Measurements from ENCODE around the gene MIGA2.
"Not testable (repeated sequence)": the region's sequence is repeated elsewhere in the genome, so short reads cannot be mapped to it uniquely, and the experiment has no call there.

The MIGA2 gene

DNA sequence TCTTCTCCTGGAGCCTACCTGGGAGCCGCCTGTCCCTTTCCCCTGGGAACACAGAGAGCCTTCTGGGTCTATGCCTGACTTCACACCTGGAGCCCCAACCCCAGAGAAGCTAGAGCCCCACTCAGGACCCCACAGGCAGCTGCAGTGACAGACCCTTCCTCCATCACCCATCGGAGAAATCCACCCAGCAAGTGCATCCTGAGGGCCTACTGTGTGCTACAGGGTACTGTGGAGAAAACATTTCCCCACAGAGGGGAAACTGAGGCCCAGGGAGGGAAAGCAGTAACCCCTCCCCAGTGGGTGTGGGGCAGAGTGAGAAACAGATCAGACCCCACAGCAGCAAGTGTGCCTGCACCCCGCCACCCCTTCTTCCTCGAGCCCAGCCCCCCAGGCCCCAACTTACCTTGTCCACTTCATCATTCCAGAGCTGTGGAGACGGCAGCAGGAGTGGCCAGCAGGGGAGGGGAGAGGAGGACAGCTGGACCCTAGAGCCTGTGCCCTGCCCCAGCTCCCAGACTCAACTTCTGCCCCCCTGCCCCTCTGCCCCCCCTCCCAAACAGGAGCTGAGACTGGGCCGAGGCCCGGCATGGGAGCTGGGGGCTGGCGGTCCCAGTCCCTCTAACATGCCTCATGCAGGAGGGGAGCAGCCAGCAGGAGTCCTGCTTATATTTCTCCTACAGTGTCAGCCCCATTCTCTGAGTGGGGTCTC, 26.0 kb upstream of the MIGA2 start:
- no peak for DNase-seq (ENCODE audit: low read depth in 2 of 2)

DNA sequence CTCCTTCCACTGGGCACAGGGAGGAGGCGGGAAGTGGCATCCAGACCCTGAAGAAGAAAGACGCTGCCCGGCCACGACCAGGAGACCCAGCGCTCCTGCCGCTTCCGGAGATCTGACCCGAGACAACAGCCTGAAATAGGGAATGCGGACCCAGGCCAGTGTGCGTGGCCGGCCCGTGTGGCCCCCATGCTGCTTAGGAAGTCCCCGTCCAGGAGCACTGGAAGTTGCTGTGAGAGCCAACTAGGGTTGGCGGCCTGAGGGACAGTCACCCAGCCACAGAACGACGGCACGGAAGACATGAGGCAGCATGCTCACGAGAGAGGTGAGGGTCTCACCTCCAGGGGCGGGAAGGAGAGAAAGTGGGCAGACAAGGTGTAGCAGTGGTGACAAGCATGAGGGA, 25.3 kb upstream of the MIGA2 start:
- no peak for DNase-seq (ENCODE audit: low read depth in 2 of 2)

DNA sequence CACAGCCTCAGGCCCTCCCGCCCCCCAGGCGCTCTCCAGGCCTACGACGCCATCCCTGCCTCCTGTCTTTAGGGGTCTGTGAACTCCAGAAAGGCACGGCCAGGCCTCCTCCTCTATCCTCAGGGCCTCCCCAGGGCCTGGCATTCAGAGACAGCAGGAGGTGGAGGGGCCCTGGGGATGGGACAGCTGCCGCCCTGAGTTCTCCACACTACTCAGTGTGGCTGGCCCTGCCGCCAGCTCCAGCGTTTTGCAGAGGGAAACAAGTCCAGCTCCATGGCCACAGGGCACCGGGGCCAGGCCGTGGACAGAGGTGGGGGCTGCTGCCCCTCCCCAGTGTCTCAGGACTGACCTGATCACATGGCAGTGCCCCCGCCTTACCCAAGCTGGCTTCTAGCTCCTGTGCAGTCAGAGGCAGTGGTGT, 24.7 kb upstream of the MIGA2 start:
- DNase-seq (ENCODE audit: low read depth in 2 of 2), result no peak

DNA sequence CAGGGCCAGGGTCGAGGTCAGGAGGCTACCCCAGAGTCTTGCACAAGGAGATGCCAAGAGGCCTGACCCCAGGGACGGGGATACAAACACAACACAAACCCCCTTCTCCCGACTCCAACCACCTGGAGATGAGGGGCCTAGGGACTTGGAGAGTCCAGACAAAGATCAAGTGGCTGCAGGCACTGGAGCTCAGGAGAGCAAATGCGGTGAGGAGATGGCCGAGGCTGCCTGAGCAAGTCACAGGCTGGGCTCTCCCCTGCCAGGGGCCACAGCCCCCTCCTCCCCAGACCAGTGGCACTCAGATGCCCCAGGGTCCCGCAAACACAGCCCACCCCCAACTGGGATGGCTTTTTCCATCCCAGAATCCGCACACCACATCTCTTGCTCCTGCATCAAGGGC, 24.1 kb upstream of the MIGA2 start:
- no peak for DNase-seq (ENCODE audit: low read depth in 2 of 2)

DNA sequence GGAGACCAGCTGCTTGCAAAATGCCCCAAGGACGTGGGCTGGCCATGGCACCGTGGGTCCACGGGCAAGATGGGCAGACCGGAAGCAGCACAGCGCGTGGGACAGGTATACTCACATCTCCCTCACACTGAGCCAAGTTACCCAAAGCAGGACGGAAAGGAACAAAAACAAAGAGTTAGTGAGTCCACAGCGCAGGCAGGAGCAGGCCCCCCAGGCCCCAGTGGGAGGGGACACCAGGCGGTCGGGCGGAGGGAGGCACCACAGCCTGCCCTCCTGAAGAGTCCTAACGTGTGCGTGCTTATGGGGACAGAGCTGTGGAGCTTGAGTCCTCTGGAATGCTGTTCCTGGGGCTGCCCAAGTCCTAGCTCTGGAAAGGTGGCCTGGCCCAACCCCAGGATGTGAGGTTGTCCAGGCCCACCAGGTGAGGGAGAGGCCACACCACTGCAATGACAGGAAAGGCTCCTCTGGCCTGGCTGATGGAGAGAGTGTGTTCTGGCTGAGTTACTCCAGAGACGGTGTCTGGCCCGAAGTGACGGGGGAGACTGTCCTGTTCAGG, 23.5 kb upstream of the MIGA2 start:
- no peak for DNase-seq (ENCODE audit: low read depth in 2 of 2)

DNA sequence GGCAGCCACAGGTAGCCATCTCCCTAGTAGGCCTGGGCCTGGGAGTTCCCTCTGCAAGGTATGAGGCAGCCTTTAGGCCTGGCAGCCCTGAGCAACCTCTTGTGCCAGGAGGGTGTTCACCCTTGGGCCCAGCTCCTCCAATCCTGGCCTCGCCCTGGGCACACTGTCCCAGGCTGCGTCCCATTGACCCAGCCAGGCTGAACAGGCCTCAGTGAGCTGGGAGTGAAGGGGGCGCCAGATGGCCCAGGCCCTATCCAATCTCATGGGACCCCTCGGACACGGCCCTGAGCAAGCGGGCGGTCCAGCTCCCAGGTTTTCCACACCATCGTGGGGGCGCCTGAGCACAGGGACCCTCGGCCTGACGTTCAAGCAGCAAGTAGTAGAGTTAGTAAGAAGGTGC, 22.8 kb upstream of the MIGA2 start:
- no peak for DNase-seq (ENCODE audit: low read depth in 2 of 2)

DNA sequence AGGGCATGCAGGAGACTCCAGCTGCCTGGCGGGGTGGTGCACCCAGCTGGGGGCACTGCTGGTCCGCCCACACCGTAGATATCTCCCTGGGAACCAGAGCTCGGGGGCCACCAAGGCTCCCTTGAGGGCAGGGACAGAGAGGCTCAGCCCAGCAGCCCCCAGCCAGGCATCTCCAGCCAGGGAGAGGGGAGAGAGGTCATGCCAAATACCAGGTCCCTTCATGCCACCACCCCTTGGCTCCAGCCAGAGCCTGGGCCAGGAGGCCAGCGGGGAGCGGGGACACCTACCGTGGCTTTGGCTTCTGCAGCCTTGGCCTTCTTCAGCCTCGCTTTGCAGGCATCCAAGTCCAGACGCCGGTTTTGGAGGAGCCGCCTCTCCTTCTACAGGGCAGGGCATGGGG, 22.3 kb upstream of the MIGA2 start:
- DNase-seq (ENCODE audit: low read depth in 2 of 2), result no peak

DNA sequence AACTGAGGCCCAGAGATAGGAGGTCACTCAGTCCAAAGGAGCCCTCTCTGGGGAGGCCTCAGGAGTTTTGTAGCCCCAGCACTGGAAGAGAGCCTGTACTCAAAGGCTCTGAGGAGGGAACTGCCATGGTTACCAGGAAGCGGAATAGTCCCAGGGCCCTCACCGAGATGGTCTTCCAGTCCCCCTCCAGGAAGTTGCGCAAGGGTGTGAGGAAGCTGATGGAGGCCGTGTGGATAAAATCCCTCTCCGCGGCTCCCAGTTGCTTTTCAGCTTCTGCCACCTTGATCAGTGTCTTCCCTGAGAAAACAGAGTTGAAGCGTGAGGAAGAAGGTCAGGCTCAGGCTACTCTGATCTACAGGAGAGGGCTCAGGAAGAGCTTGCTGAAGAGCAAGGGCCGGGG, 21.8 kb upstream of the MIGA2 start:
- no peak for DNase-seq (ENCODE audit: low read depth in 2 of 2)

DNA sequence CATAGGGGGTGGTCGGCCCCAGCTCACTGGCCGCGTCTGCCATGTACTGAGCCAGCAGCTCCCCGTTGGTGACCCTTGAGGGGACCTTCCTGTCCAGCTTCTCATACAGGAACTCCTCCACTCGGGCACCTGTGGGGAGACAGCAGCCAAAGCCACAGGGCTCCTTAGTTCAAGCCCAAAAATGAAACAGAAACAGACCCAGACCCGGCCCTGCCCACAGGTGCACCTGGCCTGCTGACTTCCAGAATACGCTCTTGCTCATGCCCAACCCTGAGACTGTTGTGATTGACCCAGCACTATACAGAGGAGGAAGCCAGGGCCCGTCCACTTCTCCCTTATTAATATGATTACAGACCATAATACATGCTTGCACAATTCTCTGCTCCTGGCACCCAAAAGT, 15.3 kb upstream of the MIGA2 start:
- DNase-seq (ENCODE audit: low read depth in 2 of 2), result no peak

DNA sequence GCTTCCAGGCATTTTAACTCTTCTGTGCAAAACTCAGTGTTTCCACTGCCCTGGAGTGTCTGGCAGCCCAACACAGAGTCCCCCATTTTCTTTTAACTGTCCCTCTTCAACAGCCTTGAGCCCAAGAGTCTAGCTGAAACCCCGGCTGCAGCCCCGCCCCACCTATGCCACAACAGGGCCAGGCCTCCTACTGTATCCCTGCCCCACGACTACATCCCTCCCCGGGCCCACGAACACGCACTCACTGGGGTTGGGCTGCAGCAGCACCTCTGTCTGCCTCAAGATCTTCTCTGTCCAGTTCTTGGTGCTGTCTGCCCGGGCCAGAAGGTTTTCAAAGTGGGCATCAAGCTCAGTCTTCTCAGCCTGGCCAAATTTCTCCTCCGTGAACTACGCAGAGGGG, 14.4 kb upstream of the MIGA2 start:
- DNase-seq (ENCODE audit: low read depth in 2 of 2), result no peak

DNA sequence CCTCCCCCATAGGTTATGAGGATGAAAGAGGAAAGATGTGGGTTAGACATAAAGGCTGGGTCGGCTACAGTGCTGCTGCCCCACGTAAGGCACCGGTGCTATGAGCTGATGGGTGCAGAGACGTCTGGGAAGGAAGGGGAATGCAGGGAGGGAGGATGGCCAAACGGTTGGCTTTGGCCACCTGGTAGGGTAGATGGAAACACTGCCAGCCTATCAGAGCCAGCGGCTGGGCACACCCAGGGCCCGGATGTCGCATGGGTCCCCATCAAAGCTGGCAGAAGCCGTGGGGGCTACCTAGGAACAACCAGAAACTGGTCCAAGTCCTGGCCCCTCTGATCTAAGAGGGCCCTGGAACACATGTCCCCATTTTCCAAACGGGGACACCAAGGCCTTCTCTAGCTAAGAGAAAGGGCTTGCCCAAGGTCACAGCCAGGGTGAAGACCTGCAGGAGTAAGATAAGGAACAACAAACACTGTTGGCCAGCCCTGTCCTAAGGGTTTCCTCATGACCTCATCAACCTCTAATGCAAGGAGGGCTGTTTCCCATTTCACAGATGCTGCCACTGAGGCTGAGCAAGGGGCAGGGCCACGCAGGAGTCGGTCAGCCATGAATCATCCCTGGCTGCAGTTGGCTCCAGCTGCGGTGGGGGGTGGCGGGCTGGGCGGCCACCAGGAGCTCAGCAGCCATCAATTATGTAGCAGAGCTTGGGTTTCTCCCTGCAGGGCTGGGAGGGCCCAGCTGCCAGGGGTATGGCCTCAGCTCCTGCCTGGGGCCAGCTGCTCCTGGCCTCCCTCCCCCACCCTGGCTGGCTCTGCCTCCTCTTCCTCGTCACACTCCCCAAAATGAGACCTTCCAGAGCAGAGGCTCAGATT, 13.2 kb upstream of the MIGA2 start:
- no peak for DNase-seq (ENCODE audit: low read depth in 2 of 2)

DNA sequence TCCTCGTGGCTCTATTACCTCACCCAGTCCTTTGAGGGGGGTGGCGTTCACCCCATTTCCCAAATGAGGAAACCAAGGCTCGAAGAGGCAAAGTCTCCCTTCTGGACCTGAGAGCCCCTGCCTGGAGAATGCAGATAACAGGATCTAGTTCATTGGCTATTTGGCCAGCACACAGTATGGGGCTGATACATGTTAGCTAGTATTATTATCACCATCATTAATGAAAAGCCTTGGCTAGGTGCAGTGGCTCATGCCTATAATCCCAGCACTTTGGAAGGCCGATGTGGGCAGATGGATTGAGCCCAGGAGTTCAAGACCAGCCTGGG, 12.6 kb upstream of the MIGA2 start:
- no peak for DNase-seq (ENCODE audit: low read depth in 2 of 2)

DNA sequence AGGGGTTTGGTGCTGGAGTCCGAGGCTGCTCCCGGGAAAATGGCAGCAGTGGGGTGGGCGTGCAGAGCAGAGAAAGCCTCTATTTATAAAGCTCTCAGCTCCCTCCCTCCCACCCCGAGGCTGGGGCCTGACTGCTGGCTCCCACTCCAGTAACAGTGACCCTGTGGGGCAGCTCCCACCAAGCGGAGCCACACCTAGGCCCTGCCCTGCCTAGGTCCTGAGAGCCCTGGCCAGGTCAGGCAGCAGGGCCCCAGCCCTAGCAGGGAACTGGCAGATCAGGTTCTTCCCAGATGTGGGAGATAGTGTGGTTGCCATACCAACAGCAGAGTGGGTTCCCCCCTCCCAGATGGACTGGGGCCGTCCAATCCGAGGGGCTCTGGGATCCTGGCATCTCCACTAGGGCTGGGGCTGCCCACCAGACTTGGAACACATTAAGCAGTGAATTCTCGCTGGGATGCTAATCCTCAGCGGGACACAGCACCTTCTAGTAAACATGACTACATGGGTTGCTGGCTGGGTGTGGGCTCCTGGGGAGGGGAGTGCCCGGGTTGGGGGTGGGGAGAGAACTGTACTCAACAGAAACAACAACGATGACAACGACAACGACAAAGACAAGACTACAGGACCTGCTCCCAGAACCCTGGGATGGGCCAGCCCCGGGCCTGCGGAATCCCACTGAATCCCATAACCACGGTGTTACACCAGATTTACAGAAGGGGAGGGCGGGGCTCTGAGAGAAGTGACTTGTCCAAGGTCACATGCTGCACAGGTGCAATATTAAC, 9.8 kb upstream of the MIGA2 start:
- no peak for DNase-seq (ENCODE audit: low read depth in 2 of 2)

DNA sequence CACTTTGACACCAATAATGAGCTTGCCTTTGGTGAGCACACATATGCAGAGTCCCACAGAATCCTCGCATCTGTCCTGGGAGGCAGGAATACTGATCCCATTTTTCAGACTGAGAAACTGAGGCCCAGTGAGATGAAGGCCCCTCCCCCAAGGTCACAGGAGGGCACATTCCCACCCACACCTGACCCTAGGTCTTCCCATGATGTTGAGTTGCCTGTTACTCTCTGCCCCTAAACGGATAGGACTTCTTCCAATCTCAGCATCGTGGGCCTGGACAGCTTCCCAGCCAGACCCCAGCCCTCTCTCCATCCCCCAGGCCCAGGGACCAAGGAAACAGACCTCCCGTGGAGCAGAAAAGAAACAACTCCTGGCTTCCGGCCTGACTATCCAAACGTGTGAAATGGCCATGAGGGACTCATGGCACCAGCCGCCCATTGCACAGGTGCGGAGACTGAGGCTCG, 9.2 kb upstream of the MIGA2 start:
- no peak for DNase-seq (ENCODE audit: low read depth in 2 of 2)

DNA sequence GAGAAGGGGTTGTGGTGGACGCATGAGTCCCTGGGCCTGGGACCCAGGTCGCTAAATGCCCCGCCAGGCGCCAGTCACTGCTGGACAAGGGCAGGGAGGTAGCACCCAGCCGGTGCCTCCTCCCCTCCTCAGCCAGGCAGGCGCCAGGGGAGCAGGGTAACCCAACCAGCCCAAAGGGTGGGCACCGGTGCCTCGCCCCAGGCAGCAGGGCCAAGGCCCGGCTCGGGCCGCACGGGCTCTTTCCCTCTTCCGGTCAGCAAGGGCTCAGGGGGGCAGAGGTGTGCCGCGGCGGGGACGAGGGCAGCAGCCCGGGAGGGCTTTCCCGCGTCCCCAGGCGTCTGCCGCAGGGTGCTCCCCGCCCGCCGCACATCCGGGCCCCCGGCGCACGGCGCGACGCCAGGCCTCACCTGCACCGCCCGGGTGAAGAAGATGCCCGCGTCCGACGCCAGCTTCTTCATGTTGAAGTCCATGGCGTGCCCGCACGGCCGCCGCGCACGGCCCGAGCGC, 8.7 kb upstream of the MIGA2 start:
- no peak for DNase-seq (ENCODE audit: low read depth in 2 of 2)

DNA sequence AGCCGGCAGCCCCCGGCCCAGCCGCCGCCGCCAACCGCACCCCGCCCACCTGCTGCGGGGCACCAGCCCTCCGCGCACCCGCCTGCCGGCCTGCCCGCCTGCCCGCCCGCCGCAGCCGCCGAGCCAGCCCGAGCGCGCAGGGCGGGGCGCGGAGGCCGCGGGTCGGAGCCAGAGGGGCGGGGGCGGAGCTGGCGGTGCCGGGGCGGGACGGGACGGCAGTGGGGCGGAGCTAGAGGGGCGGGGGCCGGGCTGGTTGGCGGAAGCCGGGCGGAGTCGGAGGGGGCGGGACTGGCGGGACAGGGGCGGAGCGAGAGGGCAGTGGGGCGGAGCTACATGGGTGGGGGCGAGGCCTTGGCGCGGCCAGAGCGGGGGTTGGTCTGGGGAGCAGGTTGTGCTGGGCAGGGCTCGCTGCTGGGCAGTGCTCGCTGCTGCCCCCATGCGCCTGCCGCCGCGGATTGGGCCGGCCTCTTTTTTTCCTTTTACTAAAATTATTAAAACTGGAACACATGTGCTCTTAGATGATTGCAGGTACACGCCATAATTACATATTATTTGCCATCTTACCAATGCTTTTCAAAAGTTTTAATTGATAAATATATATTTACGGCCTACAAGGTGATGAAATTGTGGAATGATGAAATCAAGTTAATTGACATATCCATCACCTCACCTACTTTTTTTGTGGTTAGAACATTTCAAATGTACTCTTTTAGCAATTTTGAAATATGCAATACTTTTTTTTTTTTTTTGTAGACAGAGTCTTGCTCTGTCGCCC, 8.0 kb upstream of the MIGA2 start, which contains the start of gene SH3GLB2:
TSS of gene SH3GLB2 (minus strand) at position 140 of the 775 bp plus-strand sequence. CDS start 177 bp downstream, outside the sequence.
- DNase-seq (ENCODE audit: low read depth in 2 of 2), result peak; percentile 94 to 96

DNA sequence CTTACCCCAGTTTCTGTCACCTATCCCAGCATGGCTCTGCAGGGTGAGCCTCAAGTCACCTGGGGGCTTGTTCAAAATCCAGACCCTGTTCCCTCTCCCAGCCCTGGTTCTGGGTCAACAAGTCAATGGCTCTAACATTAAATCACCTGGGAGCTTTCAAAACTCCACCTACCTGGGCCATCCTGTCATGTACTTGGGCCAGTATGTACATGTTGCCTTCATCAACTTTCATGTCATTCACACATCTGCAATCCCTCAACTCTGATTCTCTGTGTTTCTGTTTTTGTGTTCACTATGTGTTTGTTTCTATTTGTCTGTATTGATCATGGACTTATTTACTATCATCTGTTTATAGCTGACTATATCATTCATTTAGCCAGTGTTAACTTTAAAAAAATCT, 6.2 kb upstream of the MIGA2 start:
- no peak for DNase-seq (ENCODE audit: low read depth in 2 of 2)

DNA sequence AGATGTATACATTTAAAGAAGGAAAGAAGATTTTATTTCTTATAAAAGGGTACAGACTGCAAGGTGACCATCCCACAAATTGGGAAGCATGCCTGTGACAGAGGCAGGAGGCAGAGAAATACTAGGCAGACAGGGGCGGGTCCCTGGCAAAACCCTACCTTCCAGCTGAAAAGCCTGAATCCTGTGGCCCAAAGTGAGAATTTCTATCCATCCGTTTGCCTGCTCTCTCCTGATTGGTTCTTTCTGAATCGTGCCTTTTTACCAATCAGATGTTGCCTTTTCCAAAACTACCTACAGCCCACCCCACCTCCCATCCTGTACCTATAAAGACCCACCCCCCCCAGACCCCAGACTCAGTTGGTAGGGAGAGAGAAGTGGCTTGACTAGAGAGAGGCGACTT, 4.9 kb upstream of the MIGA2 start:
- no peak for DNase-seq (ENCODE audit: low read depth in 2 of 2)

DNA sequence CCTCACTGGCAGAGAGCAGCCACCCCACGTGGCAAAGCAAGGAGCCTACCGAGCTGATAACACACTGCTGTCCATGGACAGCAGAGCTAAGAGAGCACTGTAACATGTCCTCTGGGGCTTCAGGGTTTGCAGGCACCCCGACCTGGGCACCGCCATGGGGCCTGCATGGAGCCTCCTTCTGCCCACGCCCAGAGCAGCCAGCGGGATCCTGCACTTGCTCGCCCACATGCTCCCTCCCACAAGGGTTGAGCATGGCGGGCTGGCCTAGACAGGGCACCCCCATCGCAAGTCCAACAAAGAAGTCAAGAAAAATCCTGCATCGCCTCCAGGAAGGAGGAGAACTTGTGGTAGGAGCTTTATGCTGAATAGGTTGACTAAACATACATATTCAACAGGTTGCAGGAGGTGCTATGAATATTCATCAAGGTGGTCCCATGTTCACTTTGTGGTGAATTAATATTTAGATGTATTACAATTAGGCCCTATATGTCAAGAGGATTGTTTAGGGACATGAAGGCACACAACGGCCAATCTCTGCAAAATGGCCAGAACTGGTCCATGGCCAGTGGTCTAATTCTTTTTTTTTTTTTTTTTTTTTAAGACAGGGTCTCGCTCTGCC, 3.8 kb upstream of the MIGA2 start:
- DNase-seq (ENCODE audit: low read depth in 2 of 2), result no peak

DNA sequence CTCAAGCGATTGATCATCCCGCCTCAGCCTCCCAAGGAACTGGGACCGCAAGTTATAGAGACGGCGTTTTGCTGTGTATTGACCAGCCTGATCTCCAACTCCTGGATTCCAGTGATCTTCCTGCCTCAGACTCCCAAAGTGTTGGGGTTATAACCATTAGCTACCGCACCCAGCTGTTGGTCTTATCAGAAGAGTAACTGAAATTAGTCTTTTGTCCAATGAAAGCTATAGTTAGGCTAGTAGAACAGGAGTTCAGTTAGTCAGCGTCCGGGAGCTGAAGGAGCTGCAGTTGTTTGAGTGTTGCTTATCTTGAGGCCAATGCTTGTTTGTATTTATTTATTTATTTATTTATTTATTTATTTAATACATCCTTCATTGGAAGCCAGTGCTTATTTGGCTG, 3.2 kb upstream of the MIGA2 start:
- no peak for DNase-seq (ENCODE audit: low read depth in 2 of 2)

DNA sequence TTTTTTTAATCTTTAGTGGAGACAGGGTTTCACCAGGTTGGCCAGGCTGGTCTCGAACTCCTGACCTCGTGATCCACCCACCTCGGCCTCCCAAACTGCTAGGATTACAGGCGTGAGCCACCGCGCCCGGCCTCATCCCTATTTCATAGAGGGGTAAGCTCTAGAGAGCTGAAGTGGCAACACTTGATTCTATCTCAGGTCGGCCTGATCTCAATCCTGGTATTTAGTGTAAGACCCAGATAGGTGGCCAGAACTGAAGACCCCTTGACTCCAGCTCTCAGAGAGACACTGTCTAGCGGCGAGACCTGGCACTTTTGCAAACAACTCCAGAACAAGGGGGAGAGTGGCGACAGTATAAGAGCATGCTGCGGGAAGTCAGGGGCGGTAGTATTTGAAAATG, 588 bp upstream of the MIGA2 start:
- DNase-seq (ENCODE audit: low read depth in 2 of 2), result not testable (repeated sequence)

Data from stimulated activated CD8-positive, alpha-beta memory T cell treated with anti-CD3 and anti-CD28 coated beads, Interleukin-2, amount 100 ng/mL, for 1 hour (primary cell).